HepG2 (cell line): Measurements from ENCODE around the gene EED. TPM values are rescaled to one million over a fixed set of nuclear protein-coding genes. Genes with fewer than 3 reads are reported as not detected.

Experiments used
- ATAC-seq: fragments of 200-7000 bp; cut with Tn5 transposase; 3 replicates; pipeline ENCODE4 v1.9.1; 2020; ENCODE audit warnings: mild to moderate bottlenecking, moderate library complexity
- BruUV-seq: library from RNA; stranded (reverse); fragments of 400-500 nt; replicated peaks from 2 replicates; lab custom pipeline; 2021; lab: Mats Ljungman, UMichigan
- CTCF ChIA-PET: fragments of 300-600 bp; formaldehyde crosslinking; extraction: SDS; loops from one replicate; lab custom pipeline; 2021; ENCODE audit warnings: low total read pairs, inconsistent platforms, low intra/inter-chr PET ratio; lab: Yijun Ruan, JAX
- POLR2A ChIA-PET: fragments of 350-600 bp; sonication (Branson Sonifier 250); formaldehyde crosslinking; loops from one replicate; lab custom pipeline; 2020; ENCODE audit warnings: antibody characterized with exemption, inconsistent platforms; lab: Yijun Ruan, JAX
- DNase-seq: peaks from one replicate; pipeline ENCODE4 v3.0.0-alpha.2; 2015; ENCODE audit warnings: low spot score
- FAIRE-seq: peaks from 3 replicates; lab custom pipeline; 2011; peaks lifted over from hg19 to GRCh38; lab: Jason Lieb, UNC
- H2AFZ ChIP-seq: one replicate; pipeline ENCODE4 v1.6.1; 2011; ENCODE audit warnings: low read length, inconsistent platforms
- H3K27ac ChIP-seq: fragments of 300-600 bp; 3 replicates; pipeline ENCODE4 v1.8.0; 2011; ENCODE audit warnings: mixed run types, mild to moderate bottlenecking, mixed read lengths, low read length, inconsistent platforms; ENCODE audit not compliant: insufficient read depth; ENCODE audit errors: extremely low read length
- H3K27me3 ChIP-seq, 2 experiments: fragments of 200-600 bp in 1 of 2; 2 replicates in 1 of 2; 3 replicates in 1 of 2; pipeline versions ENCODE4 v1.6.0 to v1.8.0; 2011; ENCODE audit warnings: low read length in 2 of 2, mild to moderate bottlenecking in 2 of 2, moderate library complexity in 2 of 2, inconsistent platforms in 1 of 2; ENCODE audit not compliant: insufficient read depth in 2 of 2, control insufficient read depth in 1 of 2
- H3K36me3 ChIP-seq, 2 experiments: fragments of 200-600 bp in 1 of 2; replicated peaks in 1 of 2; 2 replicates in 1 of 2; 3 replicates in 1 of 2; pipeline versions ENCODE4 v1.5.1 to v1.8.0; 2011; ENCODE audit warnings: low read length in 2 of 2, inconsistent platforms in 1 of 2; ENCODE audit not compliant: insufficient read depth in 2 of 2, control insufficient read depth in 1 of 2
- H3K4me1 ChIP-seq: 2 replicates; pipeline ENCODE4 v1.5.1; 2012; ENCODE audit warnings: low read length, inconsistent platforms; ENCODE audit not compliant: insufficient read depth
- H3K4me2 ChIP-seq: 2 replicates; pipeline ENCODE4 v1.6.0; 2011; ENCODE audit warnings: low read depth, low read length, inconsistent platforms
- H3K4me3 ChIP-seq, 3 experiments: fragments of 200-600 bp in 1 of 3; sonication (generic), shearing (Covaris generic) in 1 of 3; replicated peaks in 1 of 3; 2 replicates each; pipeline ENCODE4 v1.5.1; 2011 to 2016; ENCODE audit warnings: low read length in 3 of 3, inconsistent platforms in 2 of 3, low read depth in 2 of 3, mild to moderate bottlenecking in 2 of 3, control low read depth in 1 of 3, mixed read lengths in 1 of 3; ENCODE audit not compliant: insufficient read depth in 1 of 3
- H3K79me2 ChIP-seq: one replicate; pipeline ENCODE4 v1.6.1; 2011; ENCODE audit warnings: low read length, inconsistent platforms; ENCODE audit not compliant: insufficient read depth
- H3K9ac ChIP-seq: 2 replicates; pipeline ENCODE4 v1.6.0; 2011; ENCODE audit warnings: mild to moderate bottlenecking, low read depth, low read length, inconsistent platforms; ENCODE audit not compliant: insufficient read depth
- H3K9me3 ChIP-seq: 2 replicates; pipeline ENCODE4 v1.5.1; 2012; ENCODE audit warnings: mild to moderate bottlenecking, low read length
- H4K20me1 ChIP-seq: 2 replicates; pipeline ENCODE4 v1.6.0; 2011; ENCODE audit warnings: inconsistent platforms, mild to moderate bottlenecking, low read length, moderate library complexity; ENCODE audit not compliant: insufficient read depth
- ARHGAP35 ChIP-seq: sonication (generic); formaldehyde crosslinking; IDR thresholded peaks from 2 replicates; pipeline ENCODE4 v1.9.0; 2022; ENCODE audit warnings: mild to moderate bottlenecking, inconsistent platforms, moderate library complexity, missing genetic modification reagents, borderline replicate concordance
- ARNT2 ChIP-seq: sonication (generic); formaldehyde crosslinking; IDR thresholded peaks from 2 replicates; pipeline ENCODE4 v1.8.0; 2022; ENCODE audit warnings: mild to moderate bottlenecking, low read depth, missing genetic modification reagents, moderate library complexity
- ATRX ChIP-seq: sonication (generic); formaldehyde crosslinking; IDR thresholded peaks from 2 replicates; pipeline ENCODE4 v1.4.0; 2020; ENCODE audit warnings: missing genetic modification reagents, borderline replicate concordance
- CEBPG ChIP-seq: IDR thresholded peaks from 2 replicates; pipeline ENCODE4 v1.6.1; 2016
- HMG20A ChIP-seq: IDR thresholded peaks from 2 replicates; pipeline ENCODE4 v1.6.1; 2016; ENCODE audit warnings: borderline replicate concordance
- JUN ChIP-seq: sonication (generic); formaldehyde crosslinking; IDR thresholded peaks from 2 replicates; pipeline ENCODE4 v1.4.0; 2020; ENCODE audit warnings: mild to moderate bottlenecking, missing genetic modification reagents
- MAFF ChIP-seq: IDR thresholded peaks from 2 replicates; pipeline ENCODE4 v1.6.1; 2011; ENCODE audit warnings: low read depth, low read length, improper control_type of control experiment
- NCOA2 ChIP-seq: sonication (generic); formaldehyde crosslinking; IDR thresholded peaks from 2 replicates; pipeline ENCODE4 v1.8.0; 2022; ENCODE audit warnings: inconsistent platforms
- NONO ChIP-seq, 2 experiments: fragments of 450-650 bp in 1 of 2; sonication (generic) in 1 of 2; formaldehyde crosslinking in 1 of 2; IDR thresholded peaks in 1 of 2; conservative IDR thresholded peaks in 1 of 2; 2 replicates each; pipeline versions ENCODE4 v1.6.1 to v1.8.0; 2017 to 2022; ENCODE audit warnings: mild to moderate bottlenecking in 1 of 2, missing genetic modification reagents in 1 of 2, moderate library complexity in 1 of 2
- STAG1 ChIP-seq: sonication (generic); formaldehyde crosslinking; IDR thresholded peaks from 2 replicates; pipeline ENCODE4 v1.4.0; 2020; ENCODE audit warnings: missing genetic modification reagents
- TFE3 ChIP-seq: IDR thresholded peaks from 2 replicates; pipeline ENCODE4 v1.6.1; 2016
- ZEB1 ChIP-seq: IDR thresholded peaks from 2 replicates; pipeline ENCODE4 v1.6.1; 2012; ENCODE audit warnings: mild to moderate bottlenecking, low read depth, inconsistent platforms; ENCODE audit not compliant: insufficient replicate concordance
- ZFYVE20 ChIP-seq: sonication (generic); formaldehyde crosslinking; IDR thresholded peaks from 2 replicates; pipeline ENCODE4 v1.8.0; 2023; ENCODE audit warnings: low read depth, mild to moderate bottlenecking, moderate library complexity, missing genetic modification reagents, borderline replicate concordance
- ZNF180 ChIP-seq: sonication (generic); formaldehyde crosslinking; IDR thresholded peaks from 2 replicates; pipeline ENCODE4 v1.4.0; 2020; ENCODE audit warnings: low read depth, missing genetic modification reagents, borderline replicate concordance
- ZNF280B ChIP-seq: sonication (generic); formaldehyde crosslinking; IDR thresholded peaks from 2 replicates; pipeline ENCODE4 v1.5.0; 2020; ENCODE audit warnings: missing genetic modification reagents, mild to moderate bottlenecking, borderline replicate concordance
- ZNF619 ChIP-seq: sonication (generic); formaldehyde crosslinking; IDR thresholded peaks from 2 replicates; pipeline ENCODE4 v1.4.0; 2020; ENCODE audit warnings: mild to moderate bottlenecking, missing genetic modification reagents
- ZSCAN12 ChIP-seq: sonication (generic); formaldehyde crosslinking; IDR thresholded peaks from 2 replicates; pipeline ENCODE4 v1.9.0; 2021; ENCODE audit warnings: mild to moderate bottlenecking, missing genetic modification reagents
- ZSCAN31 ChIP-seq: sonication (generic); formaldehyde crosslinking; IDR thresholded peaks from 2 replicates; pipeline ENCODE4 v1.5.0; 2020; ENCODE audit warnings: low read depth, mild to moderate bottlenecking, missing genetic modification reagents
- in situ Hi-C: cut with HindIII; loops from 2 replicates; pipeline ENCODE4 v1.10.0; 2017; ENCODE audit warnings: low pct_unique_long_range_greater_than_20kb; ENCODE audit not compliant: extremely low pct_ligation_motif_present
- intact Hi-C: fragments of 100-400 bp; cut with micrococcal nuclease; formaldehyde crosslinking; loops from one replicate; pipeline ENCODE4 v1.10.0; 2022; ENCODE audit not compliant: unreplicated experiment
- polyA plus RNA-seq, 8 experiments: library from polyadenylated mRNA; depleted of rRNA in 3 of 8; stranded (reverse) in 7 of 8; unstranded in 1 of 8; fragments of >200 nt; fragmentation: Illumina TruSeq in 4 of 8; extraction: Trizol in 4 of 8; gene quantifications; 2 replicates each; pipeline versions ENCODE4 v1.2.1 to v1.2.3, GENCODE V29; 2011 to 2016; ENCODE audit warnings: low read depth in 4 of 8, missing spikeins in 1 of 8, mixed read lengths in 1 of 8; ENCODE audit not compliant: insufficient read depth in 1 of 8
- total RNA-seq, 5 experiments: library from RNA; depleted of rRNA; stranded (reverse); fragments of >200 nt; fragmentation: Illumina TruSeq; extraction: Trizol; gene quantifications; 2 replicates each; pipeline ENCODE4 v1.2.3, GENCODE V29; 2016; ENCODE audit warnings: low read depth in 1 of 5

EED gene
- total and polyA plus RNA-seq, 2 of the 13 experiments (the other 11 are each of a cell fraction or from before 2014, with no cell fraction given) = 11.0 to 28.4 TPM

DNA sequence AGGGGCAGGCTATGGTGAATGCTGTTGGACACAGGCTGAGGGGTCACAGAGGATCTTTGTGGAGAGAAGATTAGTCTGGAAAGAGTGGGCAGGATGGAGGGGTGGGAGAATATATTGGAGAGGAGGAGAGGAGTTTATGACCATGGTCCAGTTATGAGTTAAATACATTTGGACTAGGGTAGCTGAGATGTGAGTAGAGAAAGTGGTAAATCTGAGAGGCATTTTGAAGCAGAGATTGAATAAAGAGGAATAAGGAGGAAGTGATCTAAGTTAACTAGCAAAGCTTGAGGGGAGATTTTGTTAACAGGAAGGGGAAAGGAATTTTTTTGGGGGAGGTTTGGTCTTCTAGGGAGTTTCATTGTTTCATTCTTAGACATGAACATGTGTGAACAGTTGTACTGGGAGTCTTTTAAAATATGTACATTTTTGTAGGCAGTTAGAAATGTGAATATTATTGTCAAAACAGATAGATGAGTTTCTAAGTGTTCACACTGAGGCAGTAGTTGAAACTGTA is 43.1 kb upstream of the EED start:
- Histone ChIP-seq H3K9ac (no peak overlapping the region), H3K79me2 (no peaks in the 10 kb centered on the region), H2AFZ (no peak overlapping the region), H3K4me3 (no peak overlapping the region), H3K4me2 (no peak overlapping the region), H3K9me3 (no peaks in the 10 kb centered on the region), H3K27ac (no peak overlapping the region), H3K4me1 (peaks cover 13% of the 10 kb centered on the region), H4K20me1 (no peaks in the 10 kb centered on the region), H3K36me3 (no peaks in the 10 kb centered on the region), H3K27me3 (no peaks in the 10 kb centered on the region)
- intact Hi-C loops (no loop called here), in situ Hi-C loops (loop anchor here (10.0 to 25.0 kb wide), 3 partner anchors 164 to 347 kb away; partner anchors contain the start of gene CCDC83)
- TF ChIP-seq ZSCAN12 (CRISPR knock-in tag) (no peak), ZEB1 (no peak), NONO (IDR thresholded peaks at IDR 0.05) (no peak), NONO (CRISPR knock-in tag; conservative IDR thresholded peaks at IDR 0.05) (no peak), JUN (CRISPR knock-in tag) (no peak), MAFF (no peak), STAG1 (CRISPR knock-in tag) (no peak), ATRX (no peak), TFE3 (CRISPR knock-in tag) (no peak), ARNT2 (CRISPR knock-in tag) (no peak), ARHGAP35 (CRISPR knock-in tag) (no peak), NCOA2 (CRISPR knock-in tag) (no peak), CEBPG (CRISPR knock-in tag) (no peak), ZSCAN31 (CRISPR knock-in tag) (no peak), HMG20A (CRISPR knock-in tag) (no peak), ZNF180 (CRISPR knock-in tag) (no peak), ZNF619 (CRISPR knock-in tag) (no peak), ZFYVE20 (CRISPR knock-in tag) (no peak), ZNF280B (CRISPR knock-in tag) (no peak)
- ATAC-seq (no peak), FAIRE-seq (no peak), DNase-seq (no peak)
- no TSS peak for BruUV-seq
- POLR2A ChIA-PET = interaction anchor here (1.1 kb wide), 1 partner anchor 43 kb away, joined by 3 read pairs; the partner anchor contains the start of gene EED
- CTCF ChIA-PET = no interaction called here
